Activated T-helper 1 cell treated with Interleukin-2 at 50 U/mL for 16 hours (primary cell): Measurements from ENCODE around the gene OR8S1.
"Not testable (repeated sequence)": the region's sequence is repeated elsewhere in the genome, so short reads cannot be mapped to it uniquely, and the experiment has no call there.

Source experiments
- DNase-seq: peaks from one replicate; pipeline ENCODE4 v3.0.0-alpha.2; 2020; ENCODE audit warnings: low read depth

OR8S1 gene, protein sequence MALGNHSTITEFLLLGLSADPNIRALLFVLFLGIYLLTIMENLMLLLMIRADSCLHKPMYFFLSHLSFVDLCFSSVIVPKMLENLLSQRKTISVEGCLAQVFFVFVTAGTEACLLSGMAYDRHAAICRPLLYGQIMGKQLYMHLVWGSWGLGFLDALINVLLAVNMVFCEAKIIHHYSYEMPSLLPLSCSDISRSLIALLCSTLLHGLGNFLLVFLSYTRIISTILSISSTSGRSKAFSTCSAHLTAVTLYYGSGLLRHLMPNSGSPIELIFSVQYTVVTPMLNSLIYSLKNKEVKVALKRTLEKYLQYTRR

DNA sequence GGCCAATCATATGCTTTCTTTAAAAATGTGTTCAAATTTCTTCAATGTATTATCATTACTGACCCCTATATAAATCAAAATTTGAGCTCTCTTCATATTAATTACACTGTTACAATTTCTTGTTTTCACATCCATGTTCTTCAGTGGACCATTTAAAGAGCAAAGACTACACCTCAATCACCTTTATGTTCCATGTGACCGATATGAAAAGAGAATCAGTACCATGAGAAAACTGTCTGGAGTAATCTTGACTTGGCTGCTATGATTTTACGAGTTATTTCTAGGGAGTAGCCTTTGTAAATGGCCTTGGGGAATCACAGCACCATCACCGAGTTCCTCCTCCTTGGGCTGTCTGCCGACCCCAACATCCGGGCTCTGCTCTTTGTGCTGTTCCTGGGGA, at the start of gene OR8S1:
Gene OR8S1 (plus strand): TSS at position 301 of the 400 bp plus-strand sequence. CDS start 0 bp downstream, at position 301.
- DNase-seq: no peak

DNA sequence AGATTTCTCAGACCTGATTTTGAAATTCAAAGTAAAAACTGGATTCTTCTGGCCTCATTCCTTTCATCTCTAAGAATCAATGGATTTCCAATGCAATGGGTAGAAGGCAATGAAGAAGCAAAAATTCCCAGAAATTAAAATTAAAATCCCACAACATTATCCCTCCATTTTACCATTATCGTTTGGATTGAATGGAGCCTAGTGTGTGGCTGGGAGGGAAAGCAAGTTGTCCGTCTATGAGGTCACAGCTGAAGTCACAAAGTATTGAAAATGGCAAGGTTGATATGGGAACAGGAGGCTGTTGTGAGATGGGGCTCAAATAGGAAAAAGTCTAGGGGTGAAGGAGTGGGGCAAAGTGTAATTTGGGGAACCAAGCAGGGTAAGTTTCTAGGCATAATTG, 43.2 kb upstream of the OR8S1 start, which contains the start of gene C12orf54:
Gene C12orf54 (plus strand): TSS at position 301 of the 400 bp plus-strand sequence. CDS start 799 bp downstream, outside the sequence.
- DNase-seq: no peak

GRCh38 chr12:48482930-48483329, 42.5 kb upstream of the OR8S1 start:
- no peak for DNase-seq

DNA sequence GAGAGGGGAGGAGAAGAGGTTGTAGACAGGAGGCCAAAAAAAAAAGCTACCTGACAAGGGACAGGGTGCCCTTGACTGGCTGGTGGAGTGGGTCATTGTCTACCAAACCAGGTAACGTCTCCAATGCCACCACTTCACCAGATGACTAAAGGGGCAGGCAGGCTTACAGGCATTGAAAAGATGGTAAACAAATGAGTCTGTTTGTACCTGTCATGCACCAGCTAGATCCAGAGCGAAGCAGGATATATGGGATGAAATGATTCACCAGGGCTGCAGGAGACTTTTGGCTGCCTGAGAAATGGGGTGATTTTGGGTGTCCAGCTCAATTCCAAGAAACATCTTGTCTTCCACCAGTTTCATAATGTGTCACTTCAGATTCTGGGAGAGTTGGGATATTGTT, 39.2 kb upstream of the OR8S1 start:
- no peak for DNase-seq

DNA sequence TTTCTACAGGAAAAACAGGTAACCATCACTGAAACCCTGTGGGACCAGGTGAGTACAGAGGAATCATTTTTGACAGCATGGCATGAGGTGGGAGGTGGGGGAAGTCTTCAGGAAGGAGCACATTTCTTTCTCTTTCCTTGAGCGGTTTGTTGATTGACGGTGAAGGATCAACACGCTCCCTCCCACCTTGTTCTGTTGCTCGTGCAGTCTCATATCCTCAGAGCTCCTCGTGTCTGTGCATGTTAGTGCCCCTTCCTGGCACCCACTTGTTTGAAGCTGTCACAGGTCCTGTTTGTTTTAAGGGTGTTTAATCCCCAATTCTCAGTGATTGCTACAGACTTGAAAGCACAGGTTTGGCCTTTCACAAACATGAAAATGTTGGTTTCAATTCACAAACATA, 38.8 kb upstream of the OR8S1 start:
- no peak for DNase-seq

DNA sequence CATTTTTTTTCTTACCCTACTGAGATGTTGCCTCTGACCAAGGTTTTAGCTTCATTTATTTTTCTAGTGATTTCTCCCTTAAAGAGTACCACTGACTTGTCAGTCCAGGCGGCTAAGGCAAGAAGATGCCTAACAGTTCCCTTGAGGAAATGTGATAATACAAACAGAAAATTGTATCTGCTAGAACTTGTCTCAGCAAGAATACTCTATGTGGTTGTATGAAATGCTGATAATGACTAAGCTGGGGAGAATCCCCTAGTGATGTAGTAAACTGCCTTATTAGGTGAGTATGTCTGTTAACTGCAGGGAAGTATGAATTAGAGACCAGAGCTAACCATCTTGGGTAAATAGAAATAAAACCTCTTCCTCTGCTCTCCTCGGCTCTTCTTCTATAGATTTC, 36.4 kb upstream of the OR8S1 start:
- no peak for DNase-seq

DNA sequence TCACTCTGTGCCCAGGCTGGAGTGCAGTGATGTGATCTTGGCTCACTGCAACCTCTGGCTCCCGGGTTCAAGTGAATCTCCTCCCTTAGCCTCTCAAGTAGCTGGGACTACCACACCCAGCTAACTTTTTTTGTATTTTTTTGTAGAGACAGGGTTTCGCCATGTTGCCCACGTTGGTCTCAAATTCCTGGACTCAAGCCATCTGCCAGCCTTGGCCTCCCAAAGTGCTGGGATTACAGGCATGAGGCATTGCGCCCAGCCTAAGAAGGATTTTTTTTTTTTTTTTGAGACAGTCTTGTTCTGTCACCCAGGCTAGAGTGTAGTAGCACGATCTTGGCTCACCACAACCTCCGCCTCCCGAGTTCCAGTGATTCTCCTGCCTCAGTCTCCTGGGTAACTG, 36.0 kb upstream of the OR8S1 start:
- DNase-seq: not testable (repeated sequence)

GRCh38 chr12:48500281-48500680, 25.2 kb upstream of the OR8S1 start:
- DNase-seq: not testable (repeated sequence)

DNA sequence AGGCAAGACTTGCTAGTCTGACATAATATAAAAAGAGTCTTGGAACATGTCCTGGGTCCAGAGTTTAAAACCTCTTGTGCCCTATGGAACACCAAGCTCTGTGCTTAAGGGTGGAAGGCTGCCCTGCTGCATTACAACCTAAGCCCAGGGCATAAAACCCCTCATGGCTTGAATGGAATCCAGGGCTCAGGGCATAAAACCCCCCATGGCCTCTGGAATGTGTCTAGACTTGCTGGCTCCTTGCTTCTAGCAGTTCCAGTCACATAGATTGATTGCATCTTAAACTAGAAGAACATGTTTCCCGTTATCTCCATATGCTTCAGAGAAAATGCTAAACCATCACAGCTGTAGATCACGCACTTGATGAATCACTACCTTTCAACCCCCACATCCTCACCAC, 18.6 kb upstream of the OR8S1 start:
- not testable (repeated sequence) for DNase-seq

GRCh38 chr12:48508987-48509386, 16.4 kb upstream of the OR8S1 start:
- DNase-seq: no peak

DNA sequence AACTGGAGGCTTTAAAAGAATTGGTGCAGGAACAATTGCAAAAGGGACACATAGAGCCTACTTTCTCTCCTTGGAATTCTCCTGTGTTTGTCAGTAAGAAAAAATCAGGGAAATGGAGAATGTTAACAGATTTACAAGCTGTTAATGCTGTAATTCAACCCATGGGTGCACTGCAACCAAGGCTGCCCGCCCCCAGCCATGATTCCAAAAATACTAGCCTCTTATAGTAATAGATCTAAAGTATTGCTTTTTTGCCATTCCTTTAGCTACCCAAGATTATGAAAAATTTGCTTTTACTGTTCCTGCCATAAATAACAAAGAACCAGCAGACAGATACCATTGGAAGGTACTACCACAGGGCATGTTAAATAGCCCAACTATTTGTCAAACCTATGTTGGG, 15.3 kb upstream of the OR8S1 start:
- DNase-seq: no peak

DNA sequence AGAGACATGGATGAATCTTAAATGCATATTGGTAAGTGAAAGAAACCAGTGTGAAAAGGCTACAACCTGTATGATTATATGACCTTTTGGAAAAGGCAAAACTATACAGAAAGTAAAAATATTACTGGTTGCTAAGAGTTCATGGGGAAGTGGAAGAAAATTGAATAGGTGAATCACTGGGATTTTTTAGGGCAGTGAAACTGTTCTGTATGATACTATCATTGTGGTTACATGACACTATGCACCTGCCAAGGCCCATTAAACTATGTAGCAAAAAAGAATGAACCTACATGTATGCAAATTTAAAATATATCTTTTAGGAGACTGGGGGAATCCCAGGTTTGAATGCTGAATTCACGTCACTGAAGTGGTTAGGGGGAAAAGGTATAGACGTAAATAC, 12.6 kb upstream of the OR8S1 start:
- no peak for DNase-seq

- DNase-seq: no peak
These were observed 10.7 kb upstream of the OR8S1 start for GRCh38 chr12:48514728-48515127.

- not testable (repeated sequence) for DNase-seq
These were observed 5.1 kb upstream of the OR8S1 start for GRCh38 chr12:48520381-48520780.

- DNase-seq: no peak
These were observed 2.6 kb downstream of the OR8S1 start for GRCh38 chr12:48527891-48528670.

- DNase-seq: no peak
These were observed 7.2 kb downstream of the OR8S1 start for GRCh38 chr12:48532601-48533000.

DNA sequence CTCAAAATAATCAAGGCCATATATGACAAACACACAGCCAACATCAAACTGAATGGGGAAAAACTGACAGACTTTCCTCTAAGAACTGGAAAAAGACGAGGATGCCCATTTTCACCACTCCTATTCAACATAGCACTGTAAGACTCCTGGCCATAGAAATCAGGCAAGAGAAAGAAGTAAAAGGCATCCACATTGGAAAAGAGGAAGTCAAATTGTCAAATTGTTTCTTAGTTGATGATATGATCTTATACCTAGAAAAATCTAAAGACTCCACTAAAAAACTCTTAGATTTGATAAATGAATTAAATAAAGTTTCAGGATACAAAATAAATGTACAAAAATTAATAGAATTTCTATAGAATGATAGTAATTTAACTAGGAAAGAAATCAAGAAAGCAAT, 11.2 kb downstream of the OR8S1 start:
- DNase-seq: no peak

DNA sequence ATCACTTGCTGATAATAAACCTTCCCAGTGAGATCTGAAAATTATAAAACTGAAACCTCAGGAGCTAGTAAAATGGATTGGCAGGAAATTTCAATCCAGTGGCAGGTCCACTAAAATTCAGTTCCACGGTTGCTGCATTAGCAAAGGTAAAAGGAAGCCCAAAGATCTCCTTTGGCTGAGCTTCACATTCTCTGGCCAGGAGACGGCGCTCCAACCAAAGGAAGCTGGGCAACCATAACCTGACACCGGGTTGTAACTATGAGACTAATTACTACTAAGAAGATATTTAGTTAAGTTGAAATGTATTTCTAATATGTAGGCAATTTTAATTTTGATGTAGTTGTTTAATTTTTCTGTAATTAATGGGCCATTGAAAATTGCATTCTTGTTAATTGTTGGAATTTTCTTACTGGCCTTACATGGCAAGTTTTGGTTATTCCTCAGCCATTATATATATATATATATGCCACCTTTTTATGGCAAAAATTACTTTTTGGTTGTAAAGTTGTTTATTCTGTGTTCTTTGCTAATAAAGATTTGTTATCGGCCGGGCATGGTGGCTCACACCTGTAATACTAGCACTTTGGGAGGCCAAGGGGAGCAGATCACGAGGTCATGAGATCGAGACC, 17.0 kb downstream of the OR8S1 start:
- no peak for DNase-seq

DNA sequence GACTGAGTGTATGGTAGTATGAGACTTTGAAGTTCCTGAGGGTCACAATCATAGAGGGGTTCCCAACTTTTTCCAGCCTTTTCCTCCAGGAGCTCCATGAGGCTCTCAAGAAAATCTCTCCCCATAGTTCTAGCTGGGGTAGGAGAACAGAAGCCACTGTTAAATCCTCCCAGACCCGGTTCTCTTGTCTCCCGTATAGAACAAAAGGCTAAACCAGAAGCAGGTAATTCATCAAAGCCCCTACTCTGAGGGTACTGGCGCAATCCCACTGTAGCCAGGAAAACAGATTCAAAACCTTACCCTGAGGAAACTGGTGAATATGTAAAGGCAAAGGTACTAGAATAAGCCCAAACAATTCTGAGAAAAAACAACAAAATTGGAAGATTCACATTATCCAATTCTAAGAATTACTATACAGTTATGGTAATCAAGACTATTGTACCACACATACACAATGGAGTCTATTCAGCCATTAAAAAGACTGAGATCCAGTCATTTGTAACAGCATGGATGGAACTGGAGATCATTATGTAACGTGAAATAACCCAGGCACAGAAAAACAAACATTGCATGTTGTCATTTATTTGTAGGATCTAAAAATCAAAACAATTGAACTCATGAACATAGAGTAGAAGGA, 20.5 kb downstream of the OR8S1 start:
- DNase-seq: no peak

DNA sequence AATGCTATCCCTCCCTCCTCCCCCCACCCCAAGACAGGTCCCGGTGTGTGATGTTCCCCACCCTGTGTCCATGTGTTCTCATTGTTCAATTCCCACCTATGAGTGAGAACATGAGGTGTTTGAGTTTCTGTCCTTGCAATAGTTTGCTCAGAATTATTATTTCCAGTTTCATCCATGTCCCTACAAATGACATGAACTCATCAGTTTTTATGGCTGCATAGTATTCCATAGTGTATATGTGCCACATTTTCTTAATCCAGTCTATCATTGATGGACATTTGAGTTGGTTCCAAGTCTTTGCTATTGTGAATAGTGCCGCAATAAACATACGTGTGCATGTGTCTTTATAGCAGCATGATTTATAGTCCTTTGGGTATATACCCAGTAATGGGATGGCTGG, 21.6 kb downstream of the OR8S1 start:
- not testable (repeated sequence) for DNase-seq

- not testable (repeated sequence) for DNase-seq
These were observed 26.2 kb downstream of the OR8S1 start for GRCh38 chr12:48551636-48552035.

- DNase-seq: not testable (repeated sequence)
These were observed 28.4 kb downstream of the OR8S1 start for GRCh38 chr12:48553666-48554343.
